ENCODE measurements around the gene SPNS3. TPM values are rescaled to one million over a fixed set of nuclear protein-coding genes. Genes with fewer than 3 reads are reported as not detected.

The SPNS3 gene
- total and polyA plus RNA-seq, 2 donors (not counting 1 experiment from before 2014, with no cell fraction given): 0.44 to 0.52 TPM

GRCh38 chr17:4476511-4477070 lies 42.9 kb downstream of the SPNS3 start:
- CTCF ChIA-PET: no interaction called here
- Histone ChIP-seq H3K27me3 (replicated peaks in 1 of 4; ENCODE audit: control extremely low read depth in 1 of 4, control insufficient read depth in 3 of 4, insufficient read depth in 4 of 4, low read length in 3 of 4) (no peaks in the 10 kb centered on the region), H3K9me3 (ENCODE audit: control extremely low read depth in 1 of 3, control insufficient read depth in 2 of 3, insufficient read depth in 1 of 3, low read length in 2 of 3) (no peaks in the 10 kb centered on the region), H3K4me2 (replicated peaks; ENCODE audit: low read depth, low read length, poor library complexity, severe bottlenecking) (no peak overlapping the region), H4K20me1 (ENCODE audit: control insufficient read depth, insufficient read depth, low read length, poor library complexity, severe bottlenecking) (no peaks in the 10 kb centered on the region), H3K79me2 (ENCODE audit: control insufficient read depth, insufficient read depth, low read length) (no peaks in the 10 kb centered on the region), H2AFZ (ENCODE audit: insufficient read depth, low read depth, low read length, poor library complexity, severe bottlenecking) (no peak overlapping the region), H3K27ac (ENCODE audit: low read length in 2 of 2) (no peak overlapping the region), H3K9ac (ENCODE audit: low read length) (no peak overlapping the region), H3K4me3 (ENCODE audit: control extremely low read depth in 1 of 5, extremely low read depth in 1 of 5, insufficient read depth in 1 of 5, low read depth in 2 of 5, low read length in 4 of 5) (no peak overlapping the region), H3K36me3 (replicated peaks in 1 of 2; ENCODE audit: control extremely low read depth in 1 of 2, control insufficient read depth in 1 of 2, extremely low read depth in 1 of 2, insufficient read depth in 2 of 2, low read length in 1 of 2) (no peaks in the 10 kb centered on the region), H3K4me1 (ENCODE audit: control insufficient read depth in 2 of 2, insufficient read depth in 2 of 2, low read length in 2 of 2) (peaks cover 9 to 11% of the 10 kb centered on the region in 2 donors)
- peaks cover 7% of the 10 kb centered on the region for H3K27me3 Mint-ChIP-seq
- POLR2A ChIA-PET: no interaction called here
- WGBS (ENCODE audit: insufficient coverage): 74% methylated on average over 19 of the region's 19 CpGs
- H3K9me3 Mint-ChIP-seq (ENCODE audit: insufficient read depth): no peaks in the 10 kb centered on the region
- TF ChIP-seq EZH2 (IDR thresholded peaks at IDR 0.05; ENCODE audit: borderline replicate concordance, insufficient read depth, low read depth, low read length, poor library complexity, severe bottlenecking) (no peak), CTCF (IDR thresholded peaks at IDR 0.05) (no peak)
- DNase-seq: no peak
- no peak overlapping the region for H3K27ac Mint-ChIP-seq
- H3K4me3 Mint-ChIP-seq: no peak overlapping the region
- no peak for ATAC-seq (ENCODE audit: low read depth)
- peaks cover 11% of the 10 kb centered on the region for H3K4me1 Mint-ChIP-seq
- intact Hi-C loops (cut with micrococcal nuclease): no loop called here

- no peak overlapping the region for H2AFZ ChIP-seq (ENCODE audit: insufficient read depth, low read depth, low read length, poor library complexity, severe bottlenecking)
- H3K36me3 ChIP-seq (replicated peaks in 1 of 2; ENCODE audit: control extremely low read depth in 1 of 2, control insufficient read depth in 1 of 2, extremely low read depth in 1 of 2, insufficient read depth in 2 of 2, low read length in 1 of 2): no peaks in the 10 kb centered on the region
- H3K4me3 ChIP-seq (ENCODE audit: control extremely low read depth in 1 of 5, extremely low read depth in 1 of 5, insufficient read depth in 1 of 5, low read depth in 2 of 5, low read length in 4 of 5): no peak overlapping the region
- 97% methylated on average over 8 of the region's 10 CpGs for WGBS (ENCODE audit: insufficient coverage)
- peaks cover 9 to 12% of the 10 kb centered on the region in 2 donors for H3K4me1 ChIP-seq (ENCODE audit: control insufficient read depth in 2 of 2, insufficient read depth in 2 of 2, low read length in 2 of 2)
- H3K27ac ChIP-seq (ENCODE audit: low read length in 2 of 2): no peak overlapping the region
- H3K9ac ChIP-seq (ENCODE audit: low read length): no peak overlapping the region
- DNase-seq (no peak), ATAC-seq (ENCODE audit: low read depth) (no peak)
- intact Hi-C loops (cut with micrococcal nuclease): no loop called here
- Mint-ChIP-seq H3K27me3 (peaks cover 7% of the 10 kb centered on the region), H3K9me3 (ENCODE audit: insufficient read depth) (no peaks in the 10 kb centered on the region), H3K4me3 (no peak overlapping the region), H3K27ac (no peak overlapping the region), H3K4me1 (peaks cover 15% of the 10 kb centered on the region)
- CTCF ChIA-PET: no interaction called here
- TF ChIP-seq EZH2 (IDR thresholded peaks at IDR 0.05; ENCODE audit: borderline replicate concordance, insufficient read depth, low read depth, low read length, poor library complexity, severe bottlenecking) (no peak), CTCF (IDR thresholded peaks at IDR 0.05) (no peak)
- H3K9me3 ChIP-seq (ENCODE audit: control extremely low read depth in 1 of 3, control insufficient read depth in 2 of 3, insufficient read depth in 1 of 3, low read length in 2 of 3): no peaks in the 10 kb centered on the region
- POLR2A ChIA-PET: no interaction called here
- no peaks in the 10 kb centered on the region for H3K79me2 ChIP-seq (ENCODE audit: control insufficient read depth, insufficient read depth, low read length)
- H3K4me2 ChIP-seq (replicated peaks; ENCODE audit: low read depth, low read length, poor library complexity, severe bottlenecking): no peak overlapping the region
- no peaks in the 10 kb centered on the region for H4K20me1 ChIP-seq (ENCODE audit: control insufficient read depth, insufficient read depth, low read length, poor library complexity, severe bottlenecking)
- H3K27me3 ChIP-seq (replicated peaks in 1 of 4; ENCODE audit: control extremely low read depth in 1 of 4, control insufficient read depth in 3 of 4, insufficient read depth in 4 of 4, low read length in 3 of 4): no peaks in the 10 kb centered on the region
Observed at GRCh38 chr17:4477255-4477791, 43.6 kb downstream of the SPNS3 start.

Data from B cell (primary cell).